C4-2B (cell line): ENCODE measurements around the gene TRIO.
"Not testable (repeated sequence)": the region's sequence is repeated elsewhere in the genome, so short reads cannot be mapped to it uniquely, and the experiment has no call there.

Experiments
- H3K27ac ChIP-seq: fragments of 450-650 bp; 2 replicates; pipeline ENCODE4 v1.5.1; 2017
- ZFX ChIP-seq: fragments of 450-650 bp; IDR thresholded peaks from 2 replicates; pipeline ENCODE4 v1.6.1; 2017
- TF ChIP-seq, protein P1 (sequence below): fragments of 450-650 bp; conservative IDR thresholded peaks from 2 replicates; pipeline ENCODE4 v1.5.1; 2017; ENCODE audit warnings: mild to moderate bottlenecking

The TRIO gene

GRCh38 chr5:14142827-14143545, at the start of gene TRIO:
Gene TRIO (plus strand): TSS chr5:14143342. CDS start chr5:14143726, 384 bp downstream.
- peak within 1 kb of the TSS; percentile 83 for H3K27ac ChIP-seq

GRCh38 chr5:14097380-14097779, 45.8 kb upstream of the TRIO start:
- H3K27ac ChIP-seq: not testable (repeated sequence)

More at GRCh38 chr5:14142827-14143545, at the start of gene TRIO:
- TF ChIP-seq ZFX: no peak
- TF ChIP-seq, protein P1, sequence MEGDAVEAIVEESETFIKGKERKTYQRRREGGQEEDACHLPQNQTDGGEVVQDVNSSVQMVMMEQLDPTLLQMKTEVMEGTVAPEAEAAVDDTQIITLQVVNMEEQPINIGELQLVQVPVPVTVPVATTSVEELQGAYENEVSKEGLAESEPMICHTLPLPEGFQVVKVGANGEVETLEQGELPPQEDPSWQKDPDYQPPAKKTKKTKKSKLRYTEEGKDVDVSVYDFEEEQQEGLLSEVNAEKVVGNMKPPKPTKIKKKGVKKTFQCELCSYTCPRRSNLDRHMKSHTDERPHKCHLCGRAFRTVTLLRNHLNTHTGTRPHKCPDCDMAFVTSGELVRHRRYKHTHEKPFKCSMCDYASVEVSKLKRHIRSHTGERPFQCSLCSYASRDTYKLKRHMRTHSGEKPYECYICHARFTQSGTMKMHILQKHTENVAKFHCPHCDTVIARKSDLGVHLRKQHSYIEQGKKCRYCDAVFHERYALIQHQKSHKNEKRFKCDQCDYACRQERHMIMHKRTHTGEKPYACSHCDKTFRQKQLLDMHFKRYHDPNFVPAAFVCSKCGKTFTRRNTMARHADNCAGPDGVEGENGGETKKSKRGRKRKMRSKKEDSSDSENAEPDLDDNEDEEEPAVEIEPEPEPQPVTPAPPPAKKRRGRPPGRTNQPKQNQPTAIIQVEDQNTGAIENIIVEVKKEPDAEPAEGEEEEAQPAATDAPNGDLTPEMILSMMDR: peak; percentile 56

GRCh38 chr5:14097998-14098471, 45.1 kb upstream of the TRIO start:
- no peak for TF ChIP-seq ZFX
- TF ChIP-seq, protein P1: no peak
- H3K27ac ChIP-seq: no peak overlapping the region

GRCh38 chr5:14100281-14100680, 42.9 kb upstream of the TRIO start:
- no peak overlapping the region for H3K27ac ChIP-seq
- TF ChIP-seq, protein P1: no peak
- TF ChIP-seq ZFX: no peak

DNA sequence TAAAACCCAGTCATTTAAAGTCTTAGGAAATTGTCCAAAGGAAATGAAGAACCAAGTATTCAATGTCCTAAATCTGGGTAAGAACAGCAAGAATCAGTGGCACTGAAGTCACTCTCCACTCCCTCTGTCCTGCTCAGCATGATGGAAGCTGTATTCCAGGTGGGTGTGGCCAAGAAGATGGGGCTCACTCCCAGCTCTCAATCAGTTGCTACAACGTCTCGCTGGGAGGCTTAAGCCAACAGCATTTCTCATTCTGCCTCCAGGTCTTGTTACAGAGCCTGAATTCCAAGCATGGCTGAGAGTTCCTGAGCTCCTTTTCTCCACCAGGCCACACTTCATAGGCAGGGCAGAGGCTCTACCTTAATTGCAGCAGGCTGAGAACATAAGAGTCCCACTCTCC, 41.2 kb upstream of the TRIO start:
- H3K27ac ChIP-seq: no peak overlapping the region
- TF ChIP-seq, protein P1: no peak
- TF ChIP-seq ZFX: no peak

GRCh38 chr5:14102666-14103065, 40.5 kb upstream of the TRIO start:
- TF ChIP-seq, protein P1: no peak
- no peak for TF ChIP-seq ZFX
- no peak overlapping the region for H3K27ac ChIP-seq

- H3K27ac ChIP-seq: no peak overlapping the region
- TF ChIP-seq, protein P1: no peak
- TF ChIP-seq ZFX: no peak
Measured at GRCh38 chr5:14105718-14106410, 37.3 kb upstream of the TRIO start.
